GM12873 (cell line): ENCODE data around the gene GFPT2.

Experiments
- CTCF ChIP-seq: IDR thresholded peaks from 2 replicates; pipeline ENCODE4 v1.5.1; 2012; ENCODE audit warnings: low read depth, mild to moderate bottlenecking, moderate library complexity, low read length, control low read depth; ENCODE audit not compliant: insufficient read depth; ENCODE audit errors: missing control alignments

The GFPT2 gene

GRCh38 chr5:180370861-180371641 lies 17.9 kb upstream of the GFPT2 start:
- TF ChIP-seq CTCF, result no peak

- no peak for TF ChIP-seq CTCF
Observed at GRCh38 chr5:180367991-180368390, 14.9 kb upstream of the GFPT2 start.

- TF ChIP-seq CTCF, result no peak
Observed at GRCh38 chr5:180367300-180367699, 14.2 kb upstream of the GFPT2 start.

- TF ChIP-seq CTCF, result no peak
Observed at GRCh38 chr5:180366326-180366725, 13.2 kb upstream of the GFPT2 start.

GRCh38 chr5:180365829-180366228 lies 12.7 kb upstream of the GFPT2 start:
- TF ChIP-seq CTCF, result no peak

GRCh38 chr5:180364306-180364856 lies 11.2 kb upstream of the GFPT2 start:
- no peak for TF ChIP-seq CTCF

- no peak for TF ChIP-seq CTCF
Observed at GRCh38 chr5:180360078-180360957, 7.2 kb upstream of the GFPT2 start.
